Activated CD8-positive, alpha-beta memory T cell treated with anti-CD3 and anti-CD28 coated beads, Interleukin-2, amount 50 U/mL, for 1 hour (primary cell): Measurements from ENCODE around the gene BLCAP.
"Not testable (repeated sequence)": the region's sequence is repeated elsewhere in the genome, so short reads cannot be mapped to it uniquely, and the experiment has no call there.

Source experiments
- DNase-seq: peaks from one replicate; pipeline ENCODE4 v3.0.0-alpha.2; 2020; ENCODE audit errors: extremely low read depth

Gene BLCAP

GRCh38 chr20:37556538-37556937, 28.9 kb upstream of the BLCAP start:
- DNase-seq, result no peak

- DNase-seq, result not testable (repeated sequence)
Measured at GRCh38 chr20:37554721-37555298, 27.1 kb upstream of the BLCAP start.

GRCh38 chr20:37552415-37552814, 24.7 kb upstream of the BLCAP start:
- no peak for DNase-seq

- DNase-seq, result not testable (repeated sequence)
Measured at GRCh38 chr20:37551660-37552059, 24.0 kb upstream of the BLCAP start.

GRCh38 chr20:37550101-37550920, 22.6 kb upstream of the BLCAP start:
- not testable (repeated sequence) for DNase-seq

- no peak for DNase-seq
Measured at GRCh38 chr20:37547912-37548311, 20.2 kb upstream of the BLCAP start.

GRCh38 chr20:37545516-37545915, 17.8 kb upstream of the BLCAP start:
- DNase-seq, result no peak

- no peak for DNase-seq
Measured at GRCh38 chr20:37544386-37544785, 16.7 kb upstream of the BLCAP start.

- DNase-seq, result no peak
Measured at GRCh38 chr20:37543828-37544227, 16.2 kb upstream of the BLCAP start.

GRCh38 chr20:37542281-37542680, 14.6 kb upstream of the BLCAP start:
- no peak for DNase-seq

- no peak for DNase-seq
Measured at GRCh38 chr20:37541326-37541725, 13.7 kb upstream of the BLCAP start.

- DNase-seq, result not testable (repeated sequence)
Measured at GRCh38 chr20:37540838-37541237, 13.2 kb upstream of the BLCAP start.

- no peak for DNase-seq
Measured at GRCh38 chr20:37540001-37540400, 12.3 kb upstream of the BLCAP start.

GRCh38 chr20:37539424-37539823, 11.7 kb upstream of the BLCAP start:
- DNase-seq, result no peak

GRCh38 chr20:37538003-37538402, 10.3 kb upstream of the BLCAP start:
- no peak for DNase-seq

- no peak for DNase-seq
Measured at GRCh38 chr20:37537505-37537904, 9.8 kb upstream of the BLCAP start.

GRCh38 chr20:37535443-37536132, 7.9 kb upstream of the BLCAP start:
- no peak for DNase-seq

GRCh38 chr20:37534401-37535157, 6.9 kb upstream of the BLCAP start:
- DNase-seq, result no peak

- no peak for DNase-seq
Measured at GRCh38 chr20:37533154-37533715, 5.6 kb upstream of the BLCAP start.

GRCh38 chr20:37531856-37532255, 4.2 kb upstream of the BLCAP start:
- no peak for DNase-seq

GRCh38 chr20:37530696-37531095, 3.0 kb upstream of the BLCAP start:
- no peak for DNase-seq
